Fibroblast of skin of back (primary cell): Measurements from ENCODE around the gene NQO2.
"Not testable (repeated sequence)": the region's sequence is repeated elsewhere in the genome, so short reads cannot be mapped to it uniquely, and the experiment has no call there.

ENCODE experiments used
- DNase-seq: peaks from one replicate; pipeline ENCODE4 v3.0.0-alpha.2; 2013

NQO2 gene

GRCh38 chr6:2970034-2970685 is 29.5 kb upstream of the NQO2 start:
- DNase-seq: peak; percentile 18

GRCh38 chr6:2970753-2971419 is 28.8 kb upstream of the NQO2 start:
- DNase-seq: peak; percentile 55

- DNase-seq: peak; percentile 75
Measured at GRCh38 chr6:2971420-2972218, 28.1 kb upstream of the NQO2 start, which contains the start of gene SERPINB6. Gene SERPINB6, minus strand, starts transcription at chr6:2971567. Its CDS starts 12,235 bp downstream, at chr6:2959332.

GRCh38 chr6:2972219-2972487 is 27.5 kb upstream of the NQO2 start:
- not testable (repeated sequence) for DNase-seq

GRCh38 chr6:2972685-2973084 is 27.0 kb upstream of the NQO2 start:
- not testable (repeated sequence) for DNase-seq

GRCh38 chr6:2973180-2973579 is 26.5 kb upstream of the NQO2 start:
- not testable (repeated sequence) for DNase-seq

- DNase-seq: no peak
Measured at GRCh38 chr6:2973676-2974075, 26.0 kb upstream of the NQO2 start.

- DNase-seq: no peak
Measured at GRCh38 chr6:2976060-2976459, 23.6 kb upstream of the NQO2 start.

GRCh38 chr6:2976571-2977085 is 23.1 kb upstream of the NQO2 start:
- peak; percentile 90 for DNase-seq

GRCh38 chr6:2977290-2977689 is 22.4 kb upstream of the NQO2 start:
- no peak for DNase-seq

GRCh38 chr6:2977799-2978590 is 21.7 kb upstream of the NQO2 start:
- DNase-seq: no peak

GRCh38 chr6:2978923-2979322 is 20.8 kb upstream of the NQO2 start:
- peak; percentile 41 for DNase-seq

GRCh38 chr6:2979819-2980464 is 19.8 kb upstream of the NQO2 start:
- no peak for DNase-seq

- DNase-seq: no peak
Measured at GRCh38 chr6:2980465-2980855, 19.2 kb upstream of the NQO2 start.

- DNase-seq: no peak
Measured at GRCh38 chr6:2982426-2983117, 17.1 kb upstream of the NQO2 start.

GRCh38 chr6:2984738-2985406 is 14.8 kb upstream of the NQO2 start:
- DNase-seq: no peak

- peak; percentile 97 for DNase-seq
Measured at GRCh38 chr6:2986722-2987221, 12.9 kb upstream of the NQO2 start.

GRCh38 chr6:2988094-2988425 is 11.6 kb upstream of the NQO2 start:
- no peak for DNase-seq

- DNase-seq: peak; percentile 99
Measured at GRCh38 chr6:2988426-2989331, 11.0 kb upstream of the NQO2 start.
